OCI-LY1 (cell line): ENCODE measurements around the gene UTF1.

Source experiments
- EZH2 ChIP-seq: fragments of 200-600 bp; sonication (generic), shearing (Covaris generic); IDR thresholded peaks from 2 replicates; pipeline ENCODE4 v1.8.0; 2017; ENCODE audit warnings: borderline replicate concordance, mixed run types, mild to moderate bottlenecking, antibody characterized with exemption, low read length, moderate library complexity, mixed read lengths
- TF ChIP-seq, protein P1 (sequence below): fragments of 200-600 bp; sonication (generic), shearing (Covaris generic); IDR thresholded peaks from 2 replicates; pipeline ENCODE4 v1.5.1; 2017; ENCODE audit warnings: mild to moderate bottlenecking, antibody characterized with exemption, low read length, moderate library complexity, mixed read lengths

DNA sequence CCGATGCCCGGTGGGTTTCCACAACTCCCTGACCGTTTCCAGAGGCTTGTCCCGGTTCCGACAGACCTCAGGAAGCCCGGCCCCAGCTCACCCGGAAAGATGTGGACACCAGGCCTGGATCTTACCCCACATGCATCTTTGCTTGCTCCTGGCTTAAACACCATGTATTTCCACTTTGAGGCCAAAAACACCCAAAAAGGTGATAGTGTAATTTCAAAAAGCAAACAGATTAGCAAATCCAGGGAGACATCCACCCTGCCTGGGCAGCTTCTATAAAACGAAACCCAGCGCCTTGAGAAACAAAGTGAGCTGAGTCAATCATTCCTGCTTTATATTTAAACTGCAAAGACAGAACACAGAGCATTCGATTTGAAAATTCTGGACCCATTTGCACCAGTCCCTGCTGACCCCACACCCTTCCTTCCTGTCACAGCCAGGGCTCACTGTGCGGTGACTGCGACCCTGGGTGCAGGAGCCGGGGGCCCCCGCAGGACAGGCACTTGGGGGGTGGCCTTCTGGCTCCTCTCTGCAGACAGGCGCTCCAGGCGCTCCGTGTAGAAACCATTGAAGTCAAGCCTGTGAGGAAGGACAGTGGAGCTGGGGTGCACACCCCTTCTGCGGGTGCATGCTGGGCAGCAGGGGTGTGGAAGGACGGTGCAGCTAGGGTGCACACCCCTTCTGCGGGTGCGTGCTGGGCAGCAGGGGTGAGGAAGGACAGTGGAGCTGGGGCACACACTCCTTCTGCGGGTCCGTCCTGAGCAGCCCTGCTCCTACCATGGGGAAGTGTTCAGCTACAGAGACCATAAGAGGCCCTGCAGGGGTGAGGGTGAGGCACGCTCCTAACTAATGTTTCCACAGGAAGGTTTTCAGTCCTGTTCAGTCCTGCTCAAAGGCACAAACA is 49.6 kb downstream of the UTF1 start:
- TF ChIP-seq, protein P1, sequence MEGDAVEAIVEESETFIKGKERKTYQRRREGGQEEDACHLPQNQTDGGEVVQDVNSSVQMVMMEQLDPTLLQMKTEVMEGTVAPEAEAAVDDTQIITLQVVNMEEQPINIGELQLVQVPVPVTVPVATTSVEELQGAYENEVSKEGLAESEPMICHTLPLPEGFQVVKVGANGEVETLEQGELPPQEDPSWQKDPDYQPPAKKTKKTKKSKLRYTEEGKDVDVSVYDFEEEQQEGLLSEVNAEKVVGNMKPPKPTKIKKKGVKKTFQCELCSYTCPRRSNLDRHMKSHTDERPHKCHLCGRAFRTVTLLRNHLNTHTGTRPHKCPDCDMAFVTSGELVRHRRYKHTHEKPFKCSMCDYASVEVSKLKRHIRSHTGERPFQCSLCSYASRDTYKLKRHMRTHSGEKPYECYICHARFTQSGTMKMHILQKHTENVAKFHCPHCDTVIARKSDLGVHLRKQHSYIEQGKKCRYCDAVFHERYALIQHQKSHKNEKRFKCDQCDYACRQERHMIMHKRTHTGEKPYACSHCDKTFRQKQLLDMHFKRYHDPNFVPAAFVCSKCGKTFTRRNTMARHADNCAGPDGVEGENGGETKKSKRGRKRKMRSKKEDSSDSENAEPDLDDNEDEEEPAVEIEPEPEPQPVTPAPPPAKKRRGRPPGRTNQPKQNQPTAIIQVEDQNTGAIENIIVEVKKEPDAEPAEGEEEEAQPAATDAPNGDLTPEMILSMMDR = no peak
- no peak for TF ChIP-seq EZH2
